HEK293 (cell line): ENCODE data around the gene B3GNT9.

ENCODE experiments used
- ATF2 ChIP-seq: fragments of 450-650 bp; formaldehyde crosslinking; IDR thresholded peaks from 2 replicates; pipeline ENCODE4 v1.5.1; 2016; ENCODE audit warnings: missing biosample characterization, missing genetic modification characterization, low read depth
- CTCF ChIP-seq: fragments of 450-650 bp; formaldehyde crosslinking; IDR thresholded peaks from 2 replicates; pipeline ENCODE4 v1.5.1; 2016; ENCODE audit warnings: missing biosample characterization, missing genetic modification characterization
- PRDM4 ChIP-seq: fragments of 450-650 bp; formaldehyde crosslinking; IDR thresholded peaks from 2 replicates; pipeline ENCODE4 v1.5.1; 2017; ENCODE audit warnings: missing biosample characterization, missing genetic modification characterization
- REST ChIP-seq: fragments of 450-650 bp; formaldehyde crosslinking; IDR thresholded peaks from 2 replicates; pipeline ENCODE4 v1.5.1; 2016; ENCODE audit warnings: missing biosample characterization, missing genetic modification characterization
- SP2 ChIP-seq: fragments of 450-650 bp; formaldehyde crosslinking; IDR thresholded peaks from 2 replicates; pipeline ENCODE4 v1.5.1; 2016; ENCODE audit warnings: missing biosample characterization, missing genetic modification characterization
- TCF7L2 ChIP-seq: IDR thresholded peaks from 2 replicates; pipeline ENCODE4 v1.6.1; 2011; ENCODE audit warnings: low read depth, mild to moderate bottlenecking, inconsistent platforms, low read length, moderate library complexity, borderline replicate concordance
- ZBTB26 ChIP-seq: fragments of 450-650 bp; formaldehyde crosslinking; optimal IDR thresholded peaks from 2 replicates; pipeline ENCODE3; 2016; ENCODE audit warnings: missing biosample characterization, mild to moderate bottlenecking, missing genetic modification characterization
- ZNF138 ChIP-seq: fragments of 450-650 bp; formaldehyde crosslinking; IDR thresholded peaks from 2 replicates; pipeline ENCODE4 v1.5.1; 2016; ENCODE audit warnings: missing biosample characterization, missing genetic modification characterization, borderline replicate concordance
- ZNF292 ChIP-seq: fragments of 450-650 bp; formaldehyde crosslinking; IDR thresholded peaks from 2 replicates; pipeline ENCODE4 v1.5.1; 2016; ENCODE audit warnings: low read depth, missing biosample characterization, missing genetic modification characterization, borderline replicate concordance
- ZNF623 ChIP-seq: fragments of 450-650 bp; formaldehyde crosslinking; IDR thresholded peaks from 2 replicates; pipeline ENCODE4 v1.5.1; 2016; ENCODE audit warnings: missing biosample characterization, missing genetic modification characterization
- ZNF624 ChIP-seq: fragments of 450-650 bp; formaldehyde crosslinking; IDR thresholded peaks from 2 replicates; pipeline ENCODE4 v1.5.1; 2017; ENCODE audit warnings: missing biosample characterization, missing genetic modification characterization
- ZNF670 ChIP-seq: fragments of 450-650 bp; formaldehyde crosslinking; IDR thresholded peaks from 2 replicates; pipeline ENCODE4 v1.5.1; 2016; ENCODE audit warnings: missing biosample characterization, missing genetic modification characterization, low read depth

- TF ChIP-seq REST (tag by site-specific recombination) (no peak), TCF7L2 (no peak), CTCF (tag by site-specific recombination) (no peak), ZNF138 (tag by site-specific recombination) (no peak), SP2 (tag by site-specific recombination) (no peak), PRDM4 (tag by site-specific recombination) (no peak), ZNF670 (tag by site-specific recombination) (no peak), ATF2 (tag by site-specific recombination) (no peak), ZNF624 (no peak), ZNF292 (tag by site-specific recombination) (no peak), ZBTB26 (tag by site-specific recombination) (no peak), ZNF623 (tag by site-specific recombination) (no peak)
These were observed 21.9 kb downstream of the B3GNT9 start for GRCh38 chr16:67128887-67129286.
